ENCODE measurements around the gene TAGLN.
"Not testable (repeated sequence)": the region's sequence is repeated elsewhere in the genome, so short reads cannot be mapped to it uniquely, and the experiment has no call there.

Gene TAGLN

GRCh38 chr11:117204283-117205080 lies 5.3 kb downstream of the TAGLN start:
- ATAC-seq (ENCODE audit: low read depth) (no peak), DNase-seq (ENCODE audit: low spot score) (no peak)
- 0 out of 2 replicates have a peak, but pooled peaks cover 6% of the 10 kb centered on the region for H3K36me3 ChIP-seq (ENCODE audit: low read depth)
- no peaks in the 10 kb centered on the region for H3K4me1 ChIP-seq (ENCODE audit: insufficient read depth, poor library complexity, severe bottlenecking)
- H3K4me3 ChIP-seq (ENCODE audit: severe bottlenecking): no peak overlapping the region
- TF ChIP-seq, protein P1, sequence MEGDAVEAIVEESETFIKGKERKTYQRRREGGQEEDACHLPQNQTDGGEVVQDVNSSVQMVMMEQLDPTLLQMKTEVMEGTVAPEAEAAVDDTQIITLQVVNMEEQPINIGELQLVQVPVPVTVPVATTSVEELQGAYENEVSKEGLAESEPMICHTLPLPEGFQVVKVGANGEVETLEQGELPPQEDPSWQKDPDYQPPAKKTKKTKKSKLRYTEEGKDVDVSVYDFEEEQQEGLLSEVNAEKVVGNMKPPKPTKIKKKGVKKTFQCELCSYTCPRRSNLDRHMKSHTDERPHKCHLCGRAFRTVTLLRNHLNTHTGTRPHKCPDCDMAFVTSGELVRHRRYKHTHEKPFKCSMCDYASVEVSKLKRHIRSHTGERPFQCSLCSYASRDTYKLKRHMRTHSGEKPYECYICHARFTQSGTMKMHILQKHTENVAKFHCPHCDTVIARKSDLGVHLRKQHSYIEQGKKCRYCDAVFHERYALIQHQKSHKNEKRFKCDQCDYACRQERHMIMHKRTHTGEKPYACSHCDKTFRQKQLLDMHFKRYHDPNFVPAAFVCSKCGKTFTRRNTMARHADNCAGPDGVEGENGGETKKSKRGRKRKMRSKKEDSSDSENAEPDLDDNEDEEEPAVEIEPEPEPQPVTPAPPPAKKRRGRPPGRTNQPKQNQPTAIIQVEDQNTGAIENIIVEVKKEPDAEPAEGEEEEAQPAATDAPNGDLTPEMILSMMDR (IDR thresholded peaks at IDR 0.05; ENCODE audit: poor library complexity, severe bottlenecking): no peak
- no peaks in the 10 kb centered on the region for H3K27me3 ChIP-seq (ENCODE audit: insufficient read depth, poor library complexity, severe bottlenecking)
- H3K27ac ChIP-seq (ENCODE audit: poor library complexity, severe bottlenecking): no peak overlapping the region
- no peaks in the 10 kb centered on the region for H3K9me3 ChIP-seq (ENCODE audit: severe bottlenecking)

- H3K4me3 ChIP-seq (ENCODE audit: severe bottlenecking): no peak overlapping the region
- H3K9me3 ChIP-seq (ENCODE audit: severe bottlenecking): no peaks in the 10 kb centered on the region
- no peak for DNase-seq (ENCODE audit: low spot score)
- H3K27ac ChIP-seq (ENCODE audit: poor library complexity, severe bottlenecking): no peak overlapping the region
- 0 out of 2 replicates have a peak, but pooled peaks cover 6% of the 10 kb centered on the region for H3K36me3 ChIP-seq (ENCODE audit: low read depth)
- H3K27me3 ChIP-seq (ENCODE audit: insufficient read depth, poor library complexity, severe bottlenecking): no peaks in the 10 kb centered on the region
- H3K4me1 ChIP-seq (ENCODE audit: insufficient read depth, poor library complexity, severe bottlenecking): no peaks in the 10 kb centered on the region
- ATAC-seq (ENCODE audit: low read depth): no peak
- TF ChIP-seq, protein P1 (IDR thresholded peaks at IDR 0.05; ENCODE audit: poor library complexity, severe bottlenecking): no peak
Observed at GRCh38 chr11:117205211-117205818, 6.1 kb downstream of the TAGLN start.

DNA sequence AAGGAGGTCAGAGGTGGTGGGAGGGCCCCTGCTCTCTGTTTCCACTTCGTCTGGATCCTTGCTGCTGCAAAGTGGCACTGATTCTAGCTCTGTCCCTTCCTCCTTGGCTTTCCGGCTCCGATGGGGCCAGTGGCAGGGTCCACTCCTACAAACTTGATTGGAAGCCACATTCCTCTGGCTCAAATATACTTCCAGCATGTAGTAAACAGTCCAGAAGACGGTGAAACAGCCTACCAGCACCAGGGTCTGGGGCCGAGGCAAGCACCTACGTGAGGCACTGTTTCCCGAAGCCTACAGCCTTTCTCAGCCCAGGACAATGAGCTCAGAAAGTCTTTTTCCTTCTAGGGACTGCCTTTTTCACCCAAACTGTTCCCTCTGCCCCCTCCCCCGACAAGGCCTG lies 6.9 kb downstream of the TAGLN start:
- not testable (repeated sequence) for H3K36me3 ChIP-seq (ENCODE audit: low read depth); H3K9me3 ChIP-seq (ENCODE audit: severe bottlenecking); H3K27me3 ChIP-seq (ENCODE audit: insufficient read depth, poor library complexity, severe bottlenecking); H3K27ac ChIP-seq (ENCODE audit: poor library complexity, severe bottlenecking); H3K4me3 ChIP-seq (ENCODE audit: severe bottlenecking); H3K4me1 ChIP-seq (ENCODE audit: insufficient read depth, poor library complexity, severe bottlenecking); DNase-seq (ENCODE audit: low spot score); ATAC-seq (ENCODE audit: low read depth)

- H3K27me3 ChIP-seq (ENCODE audit: insufficient read depth, poor library complexity, severe bottlenecking); H3K4me1 ChIP-seq (ENCODE audit: insufficient read depth, poor library complexity, severe bottlenecking); H3K4me3 ChIP-seq (ENCODE audit: severe bottlenecking); DNase-seq (ENCODE audit: low spot score); H3K36me3 ChIP-seq (ENCODE audit: low read depth); H3K27ac ChIP-seq (ENCODE audit: poor library complexity, severe bottlenecking); H3K9me3 ChIP-seq (ENCODE audit: severe bottlenecking): not testable (repeated sequence)
- ATAC-seq (ENCODE audit: low read depth): peak; percentile 62
Observed at GRCh38 chr11:117206859-117207258, 7.7 kb downstream of the TAGLN start.

DNA sequence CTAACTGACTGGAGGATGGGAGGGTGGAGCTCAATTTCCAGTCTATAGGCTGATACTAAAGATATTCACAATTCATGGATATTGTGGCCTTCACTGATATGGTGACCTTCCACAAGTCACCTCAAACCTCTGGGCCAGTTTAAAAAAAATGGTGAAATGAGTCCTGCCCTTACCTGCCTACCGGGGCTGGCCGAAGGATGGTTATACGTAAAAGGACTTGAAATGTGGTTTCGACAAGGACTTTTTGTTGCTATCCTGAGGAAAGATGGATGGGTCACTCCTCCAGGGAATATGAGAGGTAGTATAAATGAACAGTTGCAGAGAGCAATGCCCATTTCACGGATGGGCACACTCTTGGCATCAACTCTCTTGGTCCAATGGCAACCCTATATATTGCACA lies 8.3 kb downstream of the TAGLN start:
- H3K4me3 ChIP-seq (ENCODE audit: severe bottlenecking); H3K4me1 ChIP-seq (ENCODE audit: insufficient read depth, poor library complexity, severe bottlenecking); H3K9me3 ChIP-seq (ENCODE audit: severe bottlenecking); DNase-seq (ENCODE audit: low spot score); H3K27ac ChIP-seq (ENCODE audit: poor library complexity, severe bottlenecking); ATAC-seq (ENCODE audit: low read depth); H3K27me3 ChIP-seq (ENCODE audit: insufficient read depth, poor library complexity, severe bottlenecking): not testable (repeated sequence)
- H3K36me3 ChIP-seq (ENCODE audit: low read depth): 0 out of 2 replicates have a peak, but pooled peaks cover 11% of the 10 kb centered on the region

GRCh38 chr11:117208710-117209109 lies 9.5 kb downstream of the TAGLN start:
- not testable (repeated sequence) for ATAC-seq (ENCODE audit: low read depth); H3K9me3 ChIP-seq (ENCODE audit: severe bottlenecking); H3K27me3 ChIP-seq (ENCODE audit: insufficient read depth, poor library complexity, severe bottlenecking)

DNA sequence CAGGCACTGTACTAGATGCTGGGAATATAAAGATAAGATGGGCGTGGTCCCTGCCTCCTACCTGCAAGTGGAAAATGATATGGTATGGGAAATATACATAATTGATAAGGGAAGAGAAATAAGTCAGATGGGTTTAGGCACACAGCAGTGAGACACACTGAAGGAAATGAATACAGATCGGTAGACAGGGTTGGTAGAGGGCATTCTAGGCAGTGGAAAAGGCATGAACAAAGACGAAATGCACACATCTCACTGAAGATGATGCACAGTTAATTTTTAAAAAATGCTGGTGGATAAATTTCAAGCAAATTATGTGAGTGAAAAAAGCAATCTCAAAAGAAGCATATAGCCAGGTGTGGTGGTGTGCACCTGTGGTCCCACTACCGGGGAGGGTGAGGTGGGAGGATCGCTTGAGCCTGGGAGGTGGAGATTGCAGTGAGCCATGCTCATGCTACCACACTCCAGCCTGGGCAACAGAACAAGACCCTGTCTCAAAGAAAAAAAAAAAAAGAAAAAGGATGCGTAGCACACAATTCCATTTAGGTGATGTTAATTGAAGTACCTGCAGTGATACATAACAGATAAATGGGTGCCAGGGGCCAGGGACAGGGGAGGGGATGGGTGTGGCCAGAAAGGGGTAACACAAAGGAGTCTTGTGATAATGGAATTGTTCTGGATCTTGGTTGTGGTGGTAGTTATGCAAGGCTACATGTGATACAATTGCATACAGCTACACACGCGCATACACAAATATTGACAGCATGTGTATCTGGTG lies 10.4 kb downstream of the TAGLN start:
- not testable (repeated sequence) for H3K4me3 ChIP-seq (ENCODE audit: severe bottlenecking); H3K27me3 ChIP-seq (ENCODE audit: insufficient read depth, poor library complexity, severe bottlenecking); H3K9me3 ChIP-seq (ENCODE audit: severe bottlenecking); ATAC-seq (ENCODE audit: low read depth); H3K4me1 ChIP-seq (ENCODE audit: insufficient read depth, poor library complexity, severe bottlenecking); H3K27ac ChIP-seq (ENCODE audit: poor library complexity, severe bottlenecking); DNase-seq (ENCODE audit: low spot score)
- H3K36me3 ChIP-seq (ENCODE audit: low read depth): peaks cover 16% of the 10 kb centered on the region; the same call in 1 of the 2 replicates

More at GRCh38 chr11:117208710-117209109, 9.5 kb downstream of the TAGLN start:
- H3K36me3 ChIP-seq (ENCODE audit: low read depth): 0 out of 2 replicates have a peak, but pooled peaks cover 11% of the 10 kb centered on the region
- not testable (repeated sequence) for H3K4me3 ChIP-seq (ENCODE audit: severe bottlenecking); H3K4me1 ChIP-seq (ENCODE audit: insufficient read depth, poor library complexity, severe bottlenecking); DNase-seq (ENCODE audit: low spot score); H3K27ac ChIP-seq (ENCODE audit: poor library complexity, severe bottlenecking)

All from RWPE2 (cell line).